ENCODE measurements around the gene CCL28. TPM values are rescaled to one million over a fixed set of nuclear protein-coding genes. Genes with fewer than 3 reads are reported as not detected.

The CCL28 gene
- total RNA-seq, 1 donor: 15.6 TPM

GRCh38 chr5:43352915-43353314 lies 59.3 kb downstream of the CCL28 start:
- Histone ChIP-seq H4K20me1 (ENCODE audit: insufficient read depth, low read length) (no peaks in the 10 kb centered on the region), H3K36me3 (ENCODE audit: insufficient read depth, low read length) (no peaks in the 10 kb centered on the region), H3K9me3 (ENCODE audit: low read depth, low read length) (no peaks in the 10 kb centered on the region), H2AFZ (ENCODE audit: low read length) (no peak overlapping the region), H3K79me2 (ENCODE audit: insufficient read depth, low read length) (no peaks in the 10 kb centered on the region), H3K4me1 (ENCODE audit: insufficient read depth, low read length) (no peaks in the 10 kb centered on the region), H3K27me3 (ENCODE audit: insufficient read depth, low read length) (peaks cover 5% of the 10 kb centered on the region), H3K27ac (ENCODE audit: low read depth, low read length) (no peak overlapping the region), H3K4me3 (ENCODE audit: insufficient read depth, low read length) (no peak overlapping the region), H3K4me2 (ENCODE audit: insufficient read depth, low read length) (no peak overlapping the region)
- TF ChIP-seq CTCF (IDR thresholded peaks at IDR 0.05; ENCODE audit: extremely low read depth, low read depth, low read length): no peak
- no peak for DNase-seq (ENCODE audit: insufficient read length, low spot score, missing footprints)

- Histone ChIP-seq H3K27ac (ENCODE audit: low read depth, low read length) (no peak overlapping the region), H2AFZ (ENCODE audit: low read length) (no peak overlapping the region), H3K36me3 (ENCODE audit: insufficient read depth, low read length) (no peaks in the 10 kb centered on the region), H3K79me2 (ENCODE audit: insufficient read depth, low read length) (no peaks in the 10 kb centered on the region), H3K4me1 (ENCODE audit: insufficient read depth, low read length) (no peaks in the 10 kb centered on the region), H3K4me2 (ENCODE audit: insufficient read depth, low read length) (no peak overlapping the region), H3K27me3 (ENCODE audit: insufficient read depth, low read length) (peaks cover 5% of the 10 kb centered on the region), H4K20me1 (ENCODE audit: insufficient read depth, low read length) (no peaks in the 10 kb centered on the region), H3K9me3 (ENCODE audit: low read depth, low read length) (no peaks in the 10 kb centered on the region), H3K4me3 (ENCODE audit: insufficient read depth, low read length) (no peak overlapping the region)
- no peak for DNase-seq (ENCODE audit: insufficient read length, low spot score, missing footprints)
- no peak for TF ChIP-seq CTCF (IDR thresholded peaks at IDR 0.05; ENCODE audit: extremely low read depth, low read depth, low read length)
These were observed 60.1 kb downstream of the CCL28 start for GRCh38 chr5:43352131-43352530.

- Histone ChIP-seq H3K4me1 (ENCODE audit: insufficient read depth, low read length) (no peaks in the 10 kb centered on the region), H3K79me2 (ENCODE audit: insufficient read depth, low read length) (no peaks in the 10 kb centered on the region), H3K36me3 (ENCODE audit: insufficient read depth, low read length) (no peaks in the 10 kb centered on the region), H3K27me3 (ENCODE audit: insufficient read depth, low read length) (peaks cover 5% of the 10 kb centered on the region), H3K4me3 (ENCODE audit: insufficient read depth, low read length) (no peak overlapping the region), H2AFZ (ENCODE audit: low read length) (no peak overlapping the region), H4K20me1 (ENCODE audit: insufficient read depth, low read length) (no peaks in the 10 kb centered on the region), H3K27ac (ENCODE audit: low read depth, low read length) (no peak overlapping the region), H3K9me3 (ENCODE audit: low read depth, low read length) (no peaks in the 10 kb centered on the region), H3K4me2 (ENCODE audit: insufficient read depth, low read length) (no peak overlapping the region)
- no peak for TF ChIP-seq CTCF (IDR thresholded peaks at IDR 0.05; ENCODE audit: extremely low read depth, low read depth, low read length)
- no peak for DNase-seq (ENCODE audit: insufficient read length, low spot score, missing footprints)
These were observed 63.3 kb downstream of the CCL28 start for GRCh38 chr5:43348861-43349363.

GRCh38 chr5:43348207-43348606 lies 64.0 kb downstream of the CCL28 start:
- H3K79me2 ChIP-seq (ENCODE audit: insufficient read depth, low read length): no peaks in the 10 kb centered on the region
- no peak overlapping the region for H3K4me2 ChIP-seq (ENCODE audit: insufficient read depth, low read length)
- H3K4me1 ChIP-seq (ENCODE audit: insufficient read depth, low read length): no peaks in the 10 kb centered on the region

More at GRCh38 chr5:43348207-43348606, 64.0 kb downstream of the CCL28 start:
- no peaks in the 10 kb centered on the region for H3K9me3 ChIP-seq (ENCODE audit: low read depth, low read length)
- no peaks in the 10 kb centered on the region for H4K20me1 ChIP-seq (ENCODE audit: insufficient read depth, low read length)
- peaks cover 5% of the 10 kb centered on the region for H3K27me3 ChIP-seq (ENCODE audit: insufficient read depth, low read length)
- no peak overlapping the region for H3K27ac ChIP-seq (ENCODE audit: low read depth, low read length)
- no peak overlapping the region for H2AFZ ChIP-seq (ENCODE audit: low read length)
- no peaks in the 10 kb centered on the region for H3K36me3 ChIP-seq (ENCODE audit: insufficient read depth, low read length)
- peak; percentile 32 for DNase-seq (ENCODE audit: insufficient read length, low spot score, missing footprints)
- no peak overlapping the region for H3K4me3 ChIP-seq (ENCODE audit: insufficient read depth, low read length)
- no peak for TF ChIP-seq CTCF (IDR thresholded peaks at IDR 0.05; ENCODE audit: extremely low read depth, low read depth, low read length)
